ENCODE data around the gene ACBD6.

ACBD6 gene

GRCh38 chr1:180248176-180248575 is 254.2 kb downstream of the ACBD6 start:
- H3K9me3 ChIP-seq (ENCODE audit: control insufficient read depth, low read length) = no peaks in the 10 kb centered on the region
- H3K4me3 ChIP-seq (ENCODE audit: extremely low read depth, insufficient read depth, low read length, poor library complexity, severe bottlenecking) = no peak overlapping the region
- WGBS, 2 experiments (ENCODE audit: insufficient coverage in 2 of 2) = 91 to 96% methylated on average over 4 to 6 of the region's 7 CpGs
- H3K36me3 ChIP-seq (ENCODE audit: control insufficient read depth, insufficient read depth, low read length) = no peaks in the 10 kb centered on the region
- no peak overlapping the region for H3K27ac ChIP-seq (ENCODE audit: low read depth, low read length, severe bottlenecking)
- peaks cover 11% of the 10 kb centered on the region for H3K4me1 ChIP-seq (ENCODE audit: control insufficient read depth, insufficient read depth, low read length, poor library complexity, severe bottlenecking)

- H3K9me3 ChIP-seq (ENCODE audit: control insufficient read depth, low read length) = no peaks in the 10 kb centered on the region
- H3K4me3 ChIP-seq (ENCODE audit: extremely low read depth, insufficient read depth, low read length, poor library complexity, severe bottlenecking) = no peak overlapping the region
- no peak overlapping the region for H3K27ac ChIP-seq (ENCODE audit: low read depth, low read length, severe bottlenecking)
- H3K4me1 ChIP-seq (ENCODE audit: control insufficient read depth, insufficient read depth, low read length, poor library complexity, severe bottlenecking) = peaks cover 11% of the 10 kb centered on the region
- 90 to 93% methylated on average over 3 to 4 of the region's 4 CpGs for WGBS, 2 experiments (ENCODE audit: insufficient coverage in 2 of 2)
- no peaks in the 10 kb centered on the region for H3K36me3 ChIP-seq (ENCODE audit: control insufficient read depth, insufficient read depth, low read length)
Measured at GRCh38 chr1:180247580-180247979, 254.8 kb downstream of the ACBD6 start.

GRCh38 chr1:180247061-180247460 is 255.3 kb downstream of the ACBD6 start:
- 64 to 88% methylated on average over 3 of the region's 3 CpGs for WGBS, 2 experiments (ENCODE audit: insufficient coverage in 2 of 2)

GRCh38 chr1:180246579-180246978 is 255.8 kb downstream of the ACBD6 start:
- Histone ChIP-seq H3K4me1 (ENCODE audit: control insufficient read depth, insufficient read depth, low read length, poor library complexity, severe bottlenecking) (peaks cover 11% of the 10 kb centered on the region), H3K9me3 (ENCODE audit: control insufficient read depth, low read length) (no peaks in the 10 kb centered on the region), H3K27ac (ENCODE audit: low read depth, low read length, severe bottlenecking) (no peak overlapping the region), H3K4me3 (ENCODE audit: extremely low read depth, insufficient read depth, low read length, poor library complexity, severe bottlenecking) (no peak overlapping the region), H3K36me3 (ENCODE audit: control insufficient read depth, insufficient read depth, low read length) (no peaks in the 10 kb centered on the region)
- 96 to 100% methylated on average over 4 of the region's 5 CpGs for WGBS, 2 experiments (ENCODE audit: insufficient coverage in 2 of 2)

More at GRCh38 chr1:180247061-180247460, 255.3 kb downstream of the ACBD6 start:
- Histone ChIP-seq H3K4me1 (ENCODE audit: control insufficient read depth, insufficient read depth, low read length, poor library complexity, severe bottlenecking) (peaks cover 11% of the 10 kb centered on the region), H3K9me3 (ENCODE audit: control insufficient read depth, low read length) (no peaks in the 10 kb centered on the region), H3K36me3 (ENCODE audit: control insufficient read depth, insufficient read depth, low read length) (no peaks in the 10 kb centered on the region), H3K27ac (ENCODE audit: low read depth, low read length, severe bottlenecking) (no peak overlapping the region), H3K4me3 (ENCODE audit: extremely low read depth, insufficient read depth, low read length, poor library complexity, severe bottlenecking) (no peak overlapping the region)

- Histone ChIP-seq H3K9me3 (ENCODE audit: control insufficient read depth, low read length) (no peaks in the 10 kb centered on the region), H3K4me1 (ENCODE audit: control insufficient read depth, insufficient read depth, low read length, poor library complexity, severe bottlenecking) (peaks cover 2% of the 10 kb centered on the region), H3K4me3 (ENCODE audit: extremely low read depth, insufficient read depth, low read length, poor library complexity, severe bottlenecking) (no peak overlapping the region), H3K27ac (ENCODE audit: low read depth, low read length, severe bottlenecking) (no peak overlapping the region), H3K36me3 (ENCODE audit: control insufficient read depth, insufficient read depth, low read length) (no peaks in the 10 kb centered on the region)
- WGBS, 2 experiments (ENCODE audit: insufficient coverage in 2 of 2) = 71 to 76% methylated on average over 6 of the region's 6 CpGs
Measured at GRCh38 chr1:180244840-180245239, 257.5 kb downstream of the ACBD6 start.

- Histone ChIP-seq H3K36me3 (ENCODE audit: control insufficient read depth, insufficient read depth, low read length) (no peaks in the 10 kb centered on the region), H3K4me1 (ENCODE audit: control insufficient read depth, insufficient read depth, low read length, poor library complexity, severe bottlenecking) (no peaks in the 10 kb centered on the region), H3K9me3 (ENCODE audit: control insufficient read depth, low read length) (no peaks in the 10 kb centered on the region), H3K27ac (ENCODE audit: low read depth, low read length, severe bottlenecking) (no peak overlapping the region), H3K4me3 (ENCODE audit: extremely low read depth, insufficient read depth, low read length, poor library complexity, severe bottlenecking) (no peak overlapping the region)
- 88 to 97% methylated on average over 3 to 6 of the region's 11 CpGs for WGBS, 2 experiments (ENCODE audit: insufficient coverage in 2 of 2)
Measured at GRCh38 chr1:180243517-180244221, 258.7 kb downstream of the ACBD6 start.

GRCh38 chr1:180241716-180242544 is 260.4 kb downstream of the ACBD6 start:
- H3K36me3 ChIP-seq (ENCODE audit: control insufficient read depth, insufficient read depth, low read length) = no peaks in the 10 kb centered on the region
- no peaks in the 10 kb centered on the region for H3K4me1 ChIP-seq (ENCODE audit: control insufficient read depth, insufficient read depth, low read length, poor library complexity, severe bottlenecking)
- no peak overlapping the region for H3K4me3 ChIP-seq (ENCODE audit: extremely low read depth, insufficient read depth, low read length, poor library complexity, severe bottlenecking)
- H3K27ac ChIP-seq (ENCODE audit: low read depth, low read length, severe bottlenecking) = no peak overlapping the region
- WGBS, 2 experiments (ENCODE audit: insufficient coverage in 2 of 2) = 77 to 83% methylated on average over 7 to 8 of the region's 8 CpGs
- H3K9me3 ChIP-seq (ENCODE audit: control insufficient read depth, low read length) = no peaks in the 10 kb centered on the region

- Histone ChIP-seq H3K4me1 (ENCODE audit: control insufficient read depth, insufficient read depth, low read length, poor library complexity, severe bottlenecking) (peaks cover 11% of the 10 kb centered on the region), H3K36me3 (ENCODE audit: control insufficient read depth, insufficient read depth, low read length) (no peaks in the 10 kb centered on the region), H3K9me3 (ENCODE audit: control insufficient read depth, low read length) (no peaks in the 10 kb centered on the region), H3K4me3 (ENCODE audit: extremely low read depth, insufficient read depth, low read length, poor library complexity, severe bottlenecking) (no peak overlapping the region), H3K27ac (ENCODE audit: low read depth, low read length, severe bottlenecking) (no peak overlapping the region)
- WGBS, 2 experiments (ENCODE audit: insufficient coverage in 2 of 2) = 14% methylated on average over 4 to 5 of the region's 10 CpGs
Measured at GRCh38 chr1:180239145-180240096, 263.0 kb downstream of the ACBD6 start.

GRCh38 chr1:180238675-180239074 is 263.7 kb downstream of the ACBD6 start:
- H3K4me3 ChIP-seq (ENCODE audit: extremely low read depth, insufficient read depth, low read length, poor library complexity, severe bottlenecking) = no peak overlapping the region
- no peak overlapping the region for H3K27ac ChIP-seq (ENCODE audit: low read depth, low read length, severe bottlenecking)
- H3K4me1 ChIP-seq (ENCODE audit: control insufficient read depth, insufficient read depth, low read length, poor library complexity, severe bottlenecking) = peaks cover 16% of the 10 kb centered on the region
- 24% methylated on average over 4 to 5 of the region's 7 CpGs for WGBS, 2 experiments (ENCODE audit: insufficient coverage in 2 of 2)
- no peaks in the 10 kb centered on the region for H3K36me3 ChIP-seq (ENCODE audit: control insufficient read depth, insufficient read depth, low read length)
- H3K9me3 ChIP-seq (ENCODE audit: control insufficient read depth, low read length) = no peaks in the 10 kb centered on the region

All from mesodermal cell (in vitro differentiated cells).